NT2/D1 (cell line): ENCODE data around the gene ZNF200.
"Not testable (repeated sequence)": the region's sequence is repeated elsewhere in the genome, so short reads cannot be mapped to it uniquely, and the experiment has no call there.

ENCODE experiments used
- DNase-seq: peaks from one replicate; pipeline ENCODE4 v3.0.0-alpha.2; 2011; ENCODE audit warnings: low read depth, low spot score
- H3K27me3 ChIP-seq: 2 replicates; pipeline ENCODE4 v1.6.0; 2011; ENCODE audit warnings: mild to moderate bottlenecking; ENCODE audit not compliant: insufficient read length, insufficient read depth
- H3K36me3 ChIP-seq: 2 replicates; pipeline ENCODE4 v1.6.1; 2011; ENCODE audit warnings: mild to moderate bottlenecking, low read length, mixed read lengths; ENCODE audit not compliant: insufficient read depth, insufficient read length
- H3K4me1 ChIP-seq: 2 replicates; pipeline ENCODE4 v1.5.1; 2011; ENCODE audit not compliant: insufficient read depth, insufficient read length
- H3K4me3 ChIP-seq: 2 replicates; pipeline ENCODE4 v1.5.1; 2011; ENCODE audit warnings: low read depth; ENCODE audit not compliant: insufficient read length
- H3K9ac ChIP-seq: 2 replicates; pipeline ENCODE4 v1.6.0; 2011; ENCODE audit warnings: low read depth; ENCODE audit not compliant: insufficient read length
- H3K9me3 ChIP-seq: 2 replicates; pipeline ENCODE4 v1.5.1; 2011; ENCODE audit warnings: mild to moderate bottlenecking, low read length; ENCODE audit not compliant: insufficient read depth
- SUZ12 ChIP-seq: IDR thresholded peaks from 2 replicates; pipeline ENCODE4 v1.6.1; 2011; ENCODE audit not compliant: insufficient read length, insufficient read depth; ENCODE audit errors: extremely low read depth
- YY1 ChIP-seq: IDR thresholded peaks from 2 replicates; pipeline ENCODE4 v1.6.1; 2011; ENCODE audit not compliant: insufficient read length, insufficient read depth
- ZNF274 ChIP-seq: IDR thresholded peaks from 2 replicates; pipeline ENCODE4 v1.6.1; 2011; ENCODE audit warnings: mild to moderate bottlenecking, low read depth, low read length

ZNF200 gene

DNA sequence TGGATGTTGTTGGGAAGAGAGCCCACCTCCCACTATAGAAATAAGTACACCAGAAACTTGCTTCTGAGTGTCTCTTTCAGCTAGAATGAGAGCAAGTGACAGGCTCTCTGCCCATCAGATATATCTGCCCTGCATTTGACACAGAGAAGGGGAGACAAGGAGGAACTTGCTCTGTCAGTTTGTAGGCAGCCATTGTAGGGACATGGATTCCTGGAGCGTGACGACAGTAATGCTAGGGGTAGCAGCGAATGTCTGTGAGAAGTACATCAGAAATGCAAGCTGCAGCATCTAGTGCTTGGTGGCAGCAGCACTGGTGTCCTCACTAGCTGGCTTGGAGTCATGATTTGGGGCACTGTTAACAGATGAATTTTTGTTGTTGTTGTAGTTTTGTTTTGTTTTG is 23.0 kb downstream of the ZNF200 start:
- TF ChIP-seq YY1 = no peak
- no peak for TF ChIP-seq ZNF274
- TF ChIP-seq SUZ12 = no peak
- H3K27me3 ChIP-seq = no peaks in the 10 kb centered on the region
- DNase-seq = no peak
- H3K4me1 ChIP-seq = no peaks in the 10 kb centered on the region
- H3K4me3 ChIP-seq = no peak overlapping the region
- H3K36me3 ChIP-seq = no peaks in the 10 kb centered on the region
- no peak overlapping the region for H3K9ac ChIP-seq
- H3K9me3 ChIP-seq = peaks cover 9% of the 10 kb centered on the region; the same call in 1 of the 2 replicates

DNA sequence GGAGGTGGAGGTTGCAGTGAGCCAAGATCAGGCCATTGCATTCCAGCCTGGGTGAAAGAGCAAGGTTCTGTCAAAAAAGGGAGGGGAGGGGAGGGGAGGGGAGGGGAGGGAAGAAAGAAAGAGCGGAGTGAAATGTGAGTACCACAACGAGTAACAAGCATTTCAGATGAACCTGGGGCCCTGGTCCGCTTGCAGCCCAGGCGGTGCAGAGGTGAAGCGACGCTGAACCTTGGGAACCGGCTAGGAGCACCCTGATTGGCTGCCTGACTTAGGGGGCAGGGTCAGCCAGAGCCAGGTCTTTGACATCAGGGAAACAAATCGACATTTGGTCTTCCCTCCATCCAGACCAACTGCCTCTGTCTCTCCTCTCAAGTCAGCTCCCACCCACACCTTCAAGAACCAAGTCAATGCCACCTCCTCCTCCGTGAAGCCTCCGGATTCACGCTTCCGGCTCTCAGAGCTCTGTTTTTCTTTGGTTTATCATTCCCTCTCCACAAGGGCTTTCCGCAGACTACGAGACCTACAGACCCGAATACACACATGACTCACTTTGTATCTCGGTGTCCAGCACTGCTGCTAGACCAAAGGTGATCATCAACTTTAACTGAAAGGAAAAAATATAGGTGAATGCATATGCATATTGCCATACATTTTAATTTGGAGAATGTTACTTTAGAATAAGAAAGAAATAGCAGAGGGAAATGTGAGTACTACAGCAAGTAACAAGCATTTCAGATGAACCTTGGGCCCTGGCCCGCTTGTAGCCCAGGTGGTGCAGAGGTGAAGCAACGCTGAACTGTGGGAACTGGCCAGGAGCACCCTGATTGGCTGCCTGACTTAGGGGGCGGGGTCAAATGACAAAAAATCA is 27.6 kb downstream of the ZNF200 start:
- H3K27me3 ChIP-seq = no peaks in the 10 kb centered on the region
- DNase-seq = no peak
- no peak for TF ChIP-seq ZNF274
- TF ChIP-seq SUZ12 = no peak
- no peak for TF ChIP-seq YY1
- H3K36me3 ChIP-seq = no peaks in the 10 kb centered on the region
- no peak overlapping the region for H3K4me3 ChIP-seq
- no peaks in the 10 kb centered on the region for H3K4me1 ChIP-seq
- no peak overlapping the region for H3K9ac ChIP-seq
- peaks cover 24% of the 10 kb centered on the region for H3K9me3 ChIP-seq

GRCh38 chr16:3205939-3206338 is 29.0 kb downstream of the ZNF200 start:
- H3K4me3 ChIP-seq, H3K36me3 ChIP-seq, H3K27me3 ChIP-seq, DNase-seq, H3K4me1 ChIP-seq, H3K9ac ChIP-seq: not testable (repeated sequence)
- peaks cover 24% of the 10 kb centered on the region for H3K9me3 ChIP-seq

DNA sequence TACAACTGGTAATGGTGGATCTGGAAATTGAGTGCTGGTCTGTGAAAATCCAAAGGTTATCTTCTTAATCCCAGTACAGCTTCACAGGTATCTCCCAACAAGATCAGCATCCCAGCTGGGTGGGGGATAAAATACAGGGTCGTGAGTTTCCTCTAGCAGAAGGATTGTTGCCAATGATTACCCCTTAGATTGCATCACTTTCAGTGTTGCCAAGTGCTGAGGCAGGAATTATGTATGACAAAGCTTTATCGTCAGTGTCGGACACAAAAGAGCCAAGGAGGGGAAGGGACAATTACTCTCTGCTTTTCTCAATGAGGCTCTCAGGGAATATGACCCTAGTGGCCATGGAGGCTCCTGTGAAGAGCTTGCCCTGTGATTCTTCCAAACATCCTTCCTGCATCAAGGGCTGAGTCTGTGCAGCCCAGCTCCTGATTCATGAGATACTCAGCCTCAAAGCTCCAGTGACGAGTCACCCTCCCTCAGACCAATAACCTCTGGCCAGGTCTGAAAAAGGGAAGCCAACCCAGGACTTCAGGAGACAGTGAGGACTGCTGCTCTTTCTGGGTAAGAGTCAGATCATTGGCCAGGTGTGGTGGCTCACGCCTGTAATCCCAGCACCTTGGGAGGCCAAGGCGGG is 31.9 kb downstream of the ZNF200 start:
- DNase-seq = no peak
- Histone ChIP-seq H3K9ac (no peak overlapping the region), H3K27me3 (peaks cover 5% of the 10 kb centered on the region), H3K9me3 (peaks cover 24% of the 10 kb centered on the region), H3K4me1 (no peaks in the 10 kb centered on the region), H3K4me3 (no peak overlapping the region), H3K36me3 (no peaks in the 10 kb centered on the region)
- no peak for TF ChIP-seq ZNF274
- no peak for TF ChIP-seq YY1
- no peak for TF ChIP-seq SUZ12

- TF ChIP-seq SUZ12 (no peak), YY1 (no peak), ZNF274 (no peak)
- H3K9ac ChIP-seq = no peak overlapping the region
- H3K27me3 ChIP-seq = peaks cover 19% of the 10 kb centered on the region
- H3K4me1 ChIP-seq = peaks cover 3% of the 10 kb centered on the region
- DNase-seq = no peak
- H3K9me3 ChIP-seq = no peaks in the 10 kb centered on the region
- H3K4me3 ChIP-seq = no peak overlapping the region
- H3K36me3 ChIP-seq = no peaks in the 10 kb centered on the region
Observed at GRCh38 chr16:3198334-3199072, 36.5 kb downstream of the ZNF200 start.

DNA sequence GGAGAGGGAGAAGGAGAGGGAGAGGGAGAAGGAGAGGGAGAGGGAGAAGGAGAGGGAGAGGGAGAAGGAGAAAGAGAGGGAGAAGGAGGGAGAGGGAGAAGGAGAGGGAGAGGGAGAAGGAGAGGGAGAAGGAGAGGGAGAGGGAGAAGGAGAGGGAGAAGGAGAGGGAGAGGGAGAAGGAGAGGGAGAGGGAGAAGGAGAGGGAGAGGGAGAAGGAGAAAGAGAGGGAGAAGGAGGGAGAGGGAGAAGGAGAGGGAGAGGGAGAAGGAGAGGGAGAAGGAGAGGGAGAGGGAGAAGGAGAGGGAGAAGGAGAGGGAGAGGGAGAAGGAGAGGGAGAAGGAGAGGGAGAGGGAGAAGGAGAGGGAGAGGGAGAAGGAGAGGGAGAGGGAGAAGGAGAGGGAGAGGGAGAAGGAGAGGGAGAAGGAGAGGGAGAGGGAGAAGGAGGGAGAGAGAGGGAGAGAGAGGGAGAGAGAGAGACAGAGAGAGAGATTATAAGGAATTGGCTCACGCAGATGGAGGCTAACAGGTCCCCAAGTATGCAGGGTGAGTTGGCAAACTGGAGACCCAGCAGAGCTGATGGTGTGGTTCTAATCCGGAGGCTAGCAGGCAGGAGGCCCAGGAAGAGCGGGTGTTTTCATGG is 37.1 kb downstream of the ZNF200 start:
- peaks cover 19% of the 10 kb centered on the region for H3K27me3 ChIP-seq
- not testable (repeated sequence) for H3K9me3 ChIP-seq, H3K36me3 ChIP-seq, H3K9ac ChIP-seq, H3K4me3 ChIP-seq, DNase-seq, H3K4me1 ChIP-seq

DNA sequence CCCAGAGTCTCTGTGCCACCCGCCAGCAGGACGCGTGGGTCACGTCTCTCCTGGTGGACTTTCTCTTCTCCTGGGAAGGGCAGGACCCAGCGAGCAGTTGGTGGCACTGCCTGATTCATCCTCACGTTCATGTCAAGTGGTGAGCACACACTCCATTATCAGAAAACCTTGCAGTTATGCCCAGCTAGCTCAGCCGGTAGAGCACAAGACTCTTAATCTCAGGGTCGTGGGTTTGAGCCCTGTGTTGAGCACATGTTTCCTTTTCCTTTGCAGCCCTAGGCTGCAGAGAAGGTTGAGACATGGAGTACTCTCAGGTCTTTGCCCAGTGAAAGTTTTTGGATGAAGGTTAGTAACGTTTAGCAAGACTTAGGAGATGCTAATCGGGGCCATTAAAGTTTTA is 39.0 kb downstream of the ZNF200 start:
- Histone ChIP-seq H3K4me3 (no peak overlapping the region), H3K36me3 (no peaks in the 10 kb centered on the region), H3K4me1 (peaks cover 3% of the 10 kb centered on the region), H3K9ac (no peak overlapping the region), H3K27me3 (peaks cover 22% of the 10 kb centered on the region), H3K9me3 (no peaks in the 10 kb centered on the region)
- DNase-seq = no peak
- no peak for TF ChIP-seq ZNF274
